ENCODE measurements around the gene CACNA1G.

Gene CACNA1G

DNA sequence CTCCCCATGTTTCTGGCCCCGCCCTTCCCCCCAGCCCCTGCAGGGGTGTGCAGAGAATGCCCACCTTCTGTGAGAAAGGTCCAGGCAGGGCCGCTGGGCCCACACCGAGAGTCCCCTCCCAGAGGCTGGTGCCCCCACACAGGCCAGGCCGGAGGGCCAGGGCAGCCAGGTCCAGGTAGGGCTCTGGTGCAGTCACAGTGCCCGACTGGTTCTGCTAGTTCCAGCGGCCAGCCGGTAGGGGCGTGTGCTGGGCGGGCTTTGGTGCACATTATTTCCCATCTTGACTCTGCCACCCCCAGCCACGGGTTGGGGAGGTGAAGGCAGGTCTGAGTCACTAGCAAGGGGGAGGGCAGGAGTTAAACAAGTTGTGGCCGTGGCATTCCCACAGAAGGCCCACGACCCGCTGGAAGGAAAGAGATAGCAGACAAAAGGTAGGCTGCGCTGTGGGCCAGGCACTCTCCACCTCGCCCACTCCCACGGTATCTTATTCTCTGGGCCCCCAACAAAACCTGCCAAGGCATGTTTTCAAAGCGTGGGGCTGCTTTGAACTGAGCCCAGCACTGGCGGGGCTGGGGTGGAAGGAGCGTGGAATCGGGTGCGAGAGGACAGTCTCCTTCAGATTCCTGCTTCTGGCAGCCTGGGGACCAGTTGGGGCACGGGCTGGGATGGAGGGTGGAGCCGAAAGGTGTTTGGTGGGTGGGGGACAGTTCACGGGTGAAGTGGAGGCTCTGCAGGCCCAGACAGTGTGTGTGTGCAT is 26.1 kb upstream of the CACNA1G start:
- no peak for DNase-seq

DNA sequence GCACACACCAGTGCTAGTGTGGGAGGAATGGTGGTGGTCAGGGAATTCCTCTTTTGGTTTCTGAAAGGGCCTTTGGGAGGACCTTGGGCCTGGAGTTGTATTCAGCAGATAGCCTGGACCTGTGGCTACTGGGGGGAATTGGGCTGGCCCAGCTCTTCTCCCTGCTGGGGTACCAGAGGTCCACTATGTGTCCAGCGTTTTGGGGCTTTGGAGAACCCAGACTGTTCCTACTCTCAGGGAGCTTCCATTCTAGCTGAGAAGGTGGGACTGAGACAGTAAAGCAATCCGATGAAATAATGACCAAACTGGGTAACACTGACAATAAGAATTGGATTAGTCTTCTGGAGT is 25.6 kb upstream of the CACNA1G start:
- no peak for DNase-seq

DNA sequence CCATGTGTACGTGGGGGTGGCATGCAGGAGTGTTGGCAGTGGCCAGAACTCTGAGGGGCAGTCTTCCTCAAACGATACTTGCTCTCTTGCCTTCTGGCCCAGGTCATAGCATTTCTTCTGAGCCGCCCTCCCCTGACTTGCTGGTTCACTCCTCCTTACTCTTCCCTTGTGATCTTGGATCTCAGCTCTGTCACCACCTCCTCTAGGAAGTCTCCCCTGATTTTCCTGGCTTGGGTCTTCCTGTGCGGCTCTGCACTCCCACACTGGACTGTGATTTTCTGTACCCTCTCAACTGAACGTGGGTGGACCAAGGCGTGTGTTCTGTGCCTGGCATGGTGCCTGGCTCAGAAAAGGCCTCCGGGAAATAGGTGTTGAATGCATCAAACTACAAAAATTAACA is 25.1 kb upstream of the CACNA1G start:
- DNase-seq: no peak

DNA sequence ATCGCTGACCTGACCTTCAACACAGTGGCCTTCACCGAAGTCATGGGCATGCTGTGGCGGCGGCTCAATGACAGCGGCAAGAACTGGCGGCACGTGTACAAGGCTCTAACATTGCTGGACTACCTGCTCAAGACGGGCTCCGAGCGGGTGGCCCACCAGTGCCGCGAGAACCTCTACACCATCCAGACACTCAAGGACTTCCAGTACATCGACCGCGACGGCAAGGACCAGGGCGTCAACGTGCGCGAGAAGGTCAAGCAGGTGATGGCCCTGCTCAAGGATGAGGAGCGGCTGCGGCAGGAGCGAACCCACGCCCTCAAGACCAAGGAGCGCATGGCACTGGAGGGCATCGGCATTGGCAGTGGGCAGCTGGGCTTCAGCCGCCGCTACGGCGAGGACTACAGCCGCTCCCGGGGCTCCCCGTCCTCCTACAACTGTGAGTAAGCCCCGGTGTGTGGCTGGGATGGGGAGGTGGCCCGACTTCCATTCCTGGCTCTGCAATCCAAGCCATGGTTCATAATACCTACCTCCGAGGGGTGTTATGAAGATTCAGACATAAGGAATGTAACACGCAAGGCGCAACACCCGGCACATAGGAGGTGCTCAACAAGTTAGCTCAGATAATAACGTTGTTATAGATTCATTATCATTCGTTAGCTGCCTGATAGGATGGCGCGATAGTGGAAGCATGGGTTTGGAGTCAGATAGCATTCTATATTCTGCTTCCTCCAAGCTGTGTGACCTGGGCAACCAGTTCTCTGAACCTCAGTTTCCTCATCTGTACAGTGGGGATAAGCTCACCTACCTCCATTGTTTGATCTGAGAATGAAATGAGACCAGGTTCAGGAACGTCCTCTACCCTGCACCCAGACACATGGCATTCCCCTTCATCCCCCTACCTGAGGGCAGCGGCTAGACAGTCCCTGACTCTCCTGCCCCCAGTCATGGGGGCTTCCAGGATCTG is 23.6 kb upstream of the CACNA1G start:
- DNase-seq: no peak

DNA sequence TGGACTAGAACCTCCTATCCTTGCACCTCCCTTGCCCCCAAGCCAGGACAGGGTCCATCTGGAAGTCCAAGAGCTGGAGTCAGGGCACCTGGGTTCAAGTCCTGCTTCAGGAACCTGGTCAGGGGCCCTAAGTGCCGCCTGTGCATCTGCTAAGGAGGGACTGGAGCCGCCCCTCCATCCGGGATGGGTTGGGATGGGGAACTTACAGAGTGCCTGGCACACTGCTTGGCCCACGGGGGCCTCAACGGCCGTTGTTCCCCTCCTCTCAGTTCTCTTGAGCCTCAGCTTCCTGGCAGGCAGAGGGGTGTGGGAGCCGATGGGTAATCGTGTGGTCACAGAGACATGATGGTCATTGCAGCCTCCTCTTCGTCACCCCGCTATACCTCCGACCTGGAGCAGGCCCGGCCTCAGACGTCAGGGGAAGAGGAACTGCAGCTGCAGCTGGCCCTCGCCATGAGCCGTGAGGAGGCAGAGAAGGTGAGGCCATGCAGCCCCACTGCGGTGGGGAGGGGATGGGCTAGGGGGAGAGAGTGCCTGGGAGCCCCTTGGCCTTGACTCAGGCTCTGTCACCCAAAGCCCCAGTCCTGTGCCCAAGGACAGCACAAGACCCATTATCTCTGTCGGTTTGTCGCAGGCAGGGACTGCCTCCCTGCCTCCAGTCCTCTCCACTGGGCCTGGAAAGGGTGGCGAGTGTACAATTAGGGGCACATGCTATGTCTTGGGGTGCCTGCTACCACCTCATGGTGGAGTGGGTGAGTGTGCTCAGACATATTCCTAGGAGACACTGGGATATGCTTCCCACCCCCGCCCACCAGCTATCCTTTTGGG is 22.6 kb upstream of the CACNA1G start:
- no peak for DNase-seq

DNA sequence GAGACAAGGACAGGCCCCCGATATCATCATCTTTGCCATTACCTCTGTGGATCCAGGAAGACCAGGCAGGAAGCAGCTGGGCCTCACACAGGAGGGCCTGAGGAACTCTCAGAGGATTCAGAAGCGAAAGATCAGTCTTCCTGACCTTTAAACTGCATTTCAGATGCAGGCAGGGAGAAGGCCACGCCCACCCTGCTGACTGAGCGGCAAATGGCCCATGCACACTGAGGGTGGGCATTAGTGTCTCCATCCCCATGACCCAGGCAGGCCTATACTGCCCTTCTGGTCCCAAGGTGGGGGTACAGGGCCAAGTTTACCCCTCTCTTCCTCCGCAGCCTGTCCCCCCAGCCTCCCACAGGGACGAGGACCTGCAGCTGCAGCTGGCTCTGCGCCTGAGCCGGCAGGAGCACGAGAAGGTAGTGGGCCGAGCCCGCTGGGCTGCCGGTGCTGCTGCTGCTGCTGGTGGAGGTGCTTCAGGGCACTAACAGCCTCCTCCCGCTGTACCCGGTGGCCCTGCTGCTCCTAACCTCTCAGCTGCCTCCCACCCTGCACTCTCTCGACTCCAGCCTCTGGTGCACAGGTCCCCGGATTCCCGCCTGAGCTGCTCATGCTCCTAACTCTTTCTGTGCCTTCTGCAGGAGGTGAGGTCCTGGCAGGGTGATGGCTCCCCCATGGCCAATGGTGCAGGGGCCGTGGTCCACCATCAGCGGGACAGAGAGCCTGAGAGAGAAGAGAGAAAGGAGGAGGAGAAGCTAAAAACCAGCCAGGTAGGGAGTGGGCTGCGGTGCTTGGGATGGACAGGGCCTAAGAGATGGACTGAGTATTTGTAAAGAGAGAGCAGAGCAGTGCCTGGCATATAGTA is 21.7 kb upstream of the CACNA1G start:
- no peak for DNase-seq

DNA sequence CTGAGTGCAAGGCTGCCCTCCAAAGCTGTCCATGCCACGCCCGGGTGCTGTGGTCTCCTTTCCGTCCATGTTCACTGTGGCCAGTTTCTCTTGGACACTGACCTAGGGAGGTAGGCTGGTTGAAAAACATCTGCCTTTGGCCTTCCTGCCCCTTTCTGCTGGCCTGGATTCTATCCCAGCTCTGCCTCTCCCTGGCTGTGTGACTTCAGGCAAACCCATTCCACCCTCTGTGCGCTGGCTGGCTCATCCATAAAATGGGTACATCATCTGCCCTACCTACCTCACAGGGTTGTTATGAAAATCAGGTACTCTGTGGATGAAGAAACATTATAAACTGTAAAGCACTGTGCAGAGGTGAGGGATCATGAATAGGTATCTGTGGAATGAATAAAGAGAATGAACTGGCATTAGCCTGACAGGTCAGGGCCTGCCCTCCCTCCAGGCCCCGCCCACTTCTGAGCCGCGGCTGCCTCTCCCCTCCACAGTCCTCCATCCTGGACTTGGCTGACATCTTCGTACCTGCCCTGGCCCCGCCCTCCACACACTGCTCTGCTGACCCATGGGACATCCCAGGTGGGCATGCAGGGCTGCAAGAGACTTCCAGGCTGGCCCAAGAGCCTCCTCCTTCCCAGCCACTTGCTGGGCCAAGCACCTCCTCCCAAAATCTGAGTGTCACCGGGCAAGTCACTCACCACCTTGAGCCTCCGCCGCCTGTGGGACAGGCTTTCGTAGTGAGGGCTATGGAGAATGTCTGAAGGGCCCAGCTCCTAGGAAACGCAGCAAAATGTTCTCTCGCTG is 20.6 kb upstream of the CACNA1G start:
- no peak for DNase-seq

DNA sequence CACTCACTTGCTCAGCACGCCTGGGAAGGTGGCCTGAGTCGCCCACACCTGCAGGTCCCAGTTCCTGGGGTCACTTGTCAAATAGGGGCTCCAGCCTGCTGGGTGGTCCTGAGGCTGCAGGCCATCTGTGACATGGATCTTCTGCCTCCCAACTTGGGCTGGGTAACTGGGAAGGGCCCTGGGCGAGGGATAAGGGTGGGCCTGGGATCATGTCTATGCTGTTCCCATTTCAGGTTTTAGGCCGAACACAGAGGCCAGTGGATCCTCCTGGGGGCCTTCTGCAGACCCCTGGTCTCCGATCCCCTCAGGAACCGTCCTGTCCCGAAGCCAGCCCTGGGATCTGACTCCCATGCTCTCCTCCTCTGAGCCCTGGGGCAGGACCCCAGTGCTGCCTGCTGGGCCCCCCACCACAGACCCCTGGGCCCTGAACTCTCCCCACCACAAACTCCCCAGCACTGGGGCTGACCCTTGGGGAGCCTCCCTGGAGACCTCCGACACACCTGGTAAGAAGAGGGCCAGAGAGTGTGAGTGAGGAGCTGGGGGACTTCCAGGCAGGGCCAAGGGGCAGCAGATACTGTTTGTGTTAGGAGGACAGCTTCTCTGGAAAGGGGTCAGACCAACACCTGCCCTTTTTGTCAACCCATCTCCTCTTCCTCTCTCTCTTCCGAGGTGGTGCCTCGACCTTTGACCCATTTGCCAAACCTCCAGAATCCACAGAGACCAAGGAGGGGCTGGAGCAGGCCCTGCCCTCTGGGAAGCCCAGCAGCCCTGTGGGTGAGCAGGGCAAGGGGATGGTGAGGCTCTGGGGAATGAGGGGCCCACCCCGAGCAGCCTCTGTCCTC is 19.7 kb upstream of the CACNA1G start:
- DNase-seq: no peak

DNA sequence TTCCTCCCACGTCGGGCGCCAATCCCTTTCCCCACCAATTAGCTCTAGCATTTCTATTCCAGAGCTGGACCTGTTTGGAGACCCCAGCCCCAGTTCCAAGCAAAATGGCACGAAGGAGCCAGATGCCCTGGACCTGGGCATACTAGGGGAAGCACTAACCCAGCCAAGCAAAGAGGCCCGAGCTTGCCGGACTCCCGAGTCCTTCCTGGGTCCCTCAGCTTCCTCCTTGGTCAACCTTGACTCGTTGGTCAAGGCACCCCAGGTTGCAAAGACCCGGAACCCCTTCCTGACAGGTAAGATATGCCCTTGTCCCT is 19.2 kb upstream of the CACNA1G start:
- DNase-seq: no peak

DNA sequence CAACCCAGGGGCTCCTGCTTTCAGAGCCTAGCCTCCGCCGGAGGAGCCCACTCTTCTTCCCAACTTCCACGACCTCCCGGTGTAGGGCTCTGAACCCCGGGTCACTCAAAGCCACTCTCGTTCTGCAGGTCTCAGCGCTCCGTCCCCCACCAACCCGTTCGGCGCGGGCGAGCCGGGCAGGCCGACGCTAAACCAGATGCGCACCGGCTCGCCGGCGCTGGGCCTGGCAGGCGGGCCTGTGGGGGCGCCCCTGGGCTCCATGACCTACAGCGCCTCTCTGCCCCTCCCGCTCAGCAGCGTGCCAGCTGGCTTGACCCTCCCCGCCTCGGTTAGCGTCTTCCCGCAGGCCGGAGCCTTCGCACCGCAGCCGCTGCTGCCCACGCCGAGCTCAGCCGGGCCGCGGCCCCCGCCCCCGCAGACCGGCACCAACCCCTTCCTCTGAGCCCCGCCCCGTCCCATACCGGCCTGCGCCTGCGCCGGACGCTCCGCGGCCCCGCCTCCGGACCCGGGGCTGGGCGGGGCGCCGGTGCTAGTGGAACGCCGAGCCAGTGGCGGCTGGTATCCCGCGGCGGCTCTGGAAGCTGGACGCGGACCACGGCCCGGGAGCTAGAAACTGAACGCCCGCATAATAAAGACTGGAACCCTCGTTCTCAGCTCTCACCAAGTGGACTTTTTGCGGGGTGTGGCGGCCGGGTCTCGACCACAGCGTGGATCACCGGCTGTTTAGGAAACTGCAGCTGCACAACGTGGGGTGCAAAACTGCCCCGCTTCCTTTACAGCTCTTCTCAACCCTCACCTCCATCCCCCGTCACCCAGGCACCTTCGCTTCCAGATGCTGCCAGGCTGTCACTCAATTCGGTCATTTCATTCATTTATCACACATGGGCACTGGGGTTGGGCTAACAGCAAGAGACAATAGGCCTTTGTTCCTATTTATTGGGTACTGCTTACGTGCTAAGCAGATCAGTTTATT is 18.5 kb upstream of the CACNA1G start:
- peak; percentile 87 for DNase-seq

DNA sequence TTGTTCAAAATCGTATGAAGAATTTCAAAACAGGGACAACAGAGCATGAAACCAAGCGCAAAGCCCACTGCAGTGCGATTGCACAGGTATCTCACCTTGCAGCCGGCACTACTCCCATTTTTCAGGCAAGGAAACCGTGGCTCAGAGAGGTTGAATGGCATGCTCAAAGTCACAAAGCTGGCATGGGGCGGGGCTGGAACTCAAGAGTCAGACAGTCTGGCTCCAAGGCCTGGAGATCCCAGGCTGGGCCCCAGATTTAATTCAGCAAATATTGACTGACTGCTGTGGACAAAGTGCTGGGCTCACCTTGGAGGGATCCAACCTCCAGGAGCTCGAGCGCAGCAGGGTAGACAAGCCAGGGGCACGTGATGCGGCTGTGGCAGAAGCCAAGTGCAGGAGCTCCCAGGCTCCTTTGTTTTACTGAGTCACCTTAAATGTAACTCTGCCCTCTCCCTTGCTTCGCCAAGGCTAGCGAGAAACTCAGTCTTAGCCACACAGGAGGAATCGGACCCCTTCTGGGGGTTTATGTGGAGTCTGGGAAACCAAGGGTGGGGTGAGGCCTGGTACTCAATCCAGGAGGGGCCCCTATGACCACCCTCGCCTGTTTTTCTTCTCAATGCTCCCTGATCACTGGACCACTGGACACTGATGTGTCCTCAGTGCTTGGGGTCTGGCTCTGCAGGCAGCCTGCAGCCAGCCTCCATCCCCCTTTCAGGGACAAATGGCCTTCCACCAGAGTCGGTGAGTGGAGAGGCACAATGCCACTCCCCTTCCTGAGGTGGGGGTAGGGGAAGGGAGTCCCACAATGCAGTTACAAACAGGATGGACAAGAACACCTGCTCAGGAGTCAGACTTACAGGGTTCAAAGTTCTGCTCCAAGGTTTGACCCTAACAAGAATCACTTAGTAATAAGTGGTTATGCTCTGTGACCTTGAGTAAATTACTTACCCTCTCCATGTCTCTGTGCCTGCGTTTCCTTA is 17.4 kb upstream of the CACNA1G start:
- DNase-seq: no peak

DNA sequence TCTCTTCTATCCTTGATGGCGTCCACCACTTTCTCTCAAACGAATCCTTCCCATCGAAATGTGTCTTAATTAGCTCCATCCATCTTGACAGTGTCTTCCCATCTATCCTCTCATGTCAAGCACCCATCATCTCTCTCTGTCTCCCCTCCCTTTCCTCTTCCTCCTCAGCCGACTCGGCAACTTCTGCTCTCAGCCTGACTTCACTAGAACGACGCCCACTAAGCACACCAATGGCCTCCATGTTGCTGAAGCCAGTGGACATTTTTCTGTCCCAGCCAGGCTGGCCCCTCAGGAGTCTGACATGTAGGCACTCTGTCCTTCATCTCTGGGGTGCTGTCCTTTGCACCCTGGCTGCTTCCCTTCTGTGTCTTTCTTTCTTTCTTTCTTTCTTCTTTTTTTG is 16.0 kb upstream of the CACNA1G start:
- no peak for DNase-seq

DNA sequence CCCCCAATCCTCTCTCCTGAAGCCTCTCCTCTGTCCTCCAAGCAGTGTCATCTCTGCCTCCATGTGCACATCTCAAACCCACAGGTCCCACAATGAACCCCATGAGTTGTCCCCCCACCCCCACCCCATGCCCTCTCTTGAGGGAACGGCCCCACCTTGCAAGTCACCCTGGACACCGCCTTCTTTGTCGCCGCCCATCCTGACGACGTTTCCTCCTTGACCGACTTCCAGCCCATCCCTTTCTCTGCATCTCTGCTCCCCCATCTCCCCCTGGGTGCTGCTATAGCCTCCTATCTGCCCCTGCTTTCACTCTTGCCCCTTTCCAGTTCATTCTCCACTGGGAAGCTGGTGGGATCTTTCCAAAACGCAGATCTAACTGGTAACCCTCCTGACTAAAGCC is 15.2 kb upstream of the CACNA1G start:
- DNase-seq: no peak

DNA sequence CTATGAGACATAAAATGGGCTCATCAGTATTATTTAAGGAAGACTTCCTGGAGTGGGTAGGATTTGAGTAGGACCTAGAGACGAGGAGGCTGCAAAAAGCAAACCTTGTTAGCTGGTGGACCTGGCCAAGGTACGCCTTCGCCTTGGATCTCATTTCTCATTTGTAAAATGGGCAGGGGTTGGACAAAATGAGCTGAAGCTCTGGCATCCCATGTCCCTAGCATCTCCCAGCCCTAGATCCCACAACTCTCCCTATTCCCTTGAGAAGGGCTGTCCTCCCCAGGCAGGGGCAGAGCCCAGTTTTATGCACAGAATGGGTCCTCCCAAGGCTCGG is 13.8 kb upstream of the CACNA1G start:
- DNase-seq: no peak

DNA sequence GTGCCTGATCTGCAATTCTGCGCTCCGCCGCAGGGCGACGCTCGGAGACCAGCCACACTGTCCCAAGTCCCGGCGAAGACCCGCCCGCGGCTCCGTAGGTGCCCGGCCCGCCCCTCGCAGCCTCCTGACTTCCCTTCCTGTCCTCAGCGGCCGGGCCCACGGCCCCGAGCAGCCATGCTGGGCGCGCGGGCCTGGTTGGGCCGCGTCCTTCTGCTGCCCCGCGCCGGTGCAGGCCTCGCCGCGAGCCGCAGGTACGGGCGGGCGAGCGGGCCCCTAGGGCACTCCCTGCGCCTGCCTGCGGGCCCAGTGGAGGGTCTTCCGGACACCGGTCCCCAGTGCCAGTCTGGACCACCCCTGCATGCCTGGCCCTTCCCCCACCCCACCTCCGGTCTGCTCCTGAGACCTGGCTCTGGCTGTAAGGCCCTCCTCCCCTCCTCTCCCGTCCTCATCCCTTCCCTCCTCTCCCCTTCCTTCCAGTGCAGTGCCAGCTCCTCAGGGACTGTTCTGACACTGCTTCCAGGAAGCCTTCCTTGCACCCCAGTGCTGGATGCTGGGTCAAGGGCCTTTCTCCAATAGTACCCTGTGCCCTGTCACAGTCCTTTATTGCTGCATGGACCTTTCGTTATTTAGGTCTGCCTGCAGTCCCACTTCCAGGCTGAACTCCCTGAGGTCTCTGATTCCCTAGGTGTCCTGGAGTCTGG is 13.3 kb upstream of the CACNA1G start, which contains the start of gene SPATA20:
SPATA20 (plus strand) TSS at position 140 of the 701 bp plus-strand sequence; CDS start at position 175, 35 bp downstream.
- DNase-seq: peak; percentile 89

DNA sequence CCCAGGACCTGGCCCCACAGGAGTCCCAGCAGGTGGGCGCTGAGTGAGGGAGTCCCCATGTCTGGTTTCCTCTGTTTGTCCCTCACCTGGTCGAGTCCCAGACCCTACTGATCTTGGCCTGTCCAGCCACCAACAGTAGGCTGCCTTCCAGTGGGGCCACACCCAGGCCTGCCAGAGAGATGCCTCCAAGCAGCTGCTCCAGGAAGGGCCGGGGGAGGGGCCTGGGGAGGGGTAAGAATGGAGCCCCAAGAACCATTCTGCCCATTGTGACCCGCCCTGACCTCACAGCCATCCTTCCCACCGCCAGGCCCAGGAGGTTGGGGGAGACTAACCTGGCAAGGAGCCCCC is 12.8 kb upstream of the CACNA1G start:
- no peak for DNase-seq

DNA sequence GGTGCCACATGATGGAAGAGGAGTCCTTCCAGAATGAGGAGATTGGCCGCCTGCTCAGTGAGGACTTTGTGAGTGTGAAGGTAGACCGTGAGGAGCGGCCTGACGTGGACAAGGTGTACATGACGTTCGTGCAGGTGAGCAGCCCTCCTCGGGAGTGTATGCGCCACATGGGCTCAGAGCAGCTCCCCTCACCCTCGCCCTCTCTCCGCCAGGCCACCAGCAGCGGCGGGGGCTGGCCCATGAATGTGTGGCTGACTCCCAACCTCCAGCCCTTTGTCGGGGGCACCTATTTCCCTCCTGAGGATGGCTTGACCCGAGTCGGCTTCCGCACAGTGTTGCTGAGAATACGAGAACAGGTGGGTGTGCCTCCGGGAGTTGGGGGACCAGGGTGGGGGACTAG is 11.7 kb upstream of the CACNA1G start:
- DNase-seq: no peak
